ENCODE measurements around the gene UBE2Q2.
"Not testable (repeated sequence)": the region's sequence is repeated elsewhere in the genome, so short reads cannot be mapped to it uniquely, and the experiment has no call there.

DNA sequence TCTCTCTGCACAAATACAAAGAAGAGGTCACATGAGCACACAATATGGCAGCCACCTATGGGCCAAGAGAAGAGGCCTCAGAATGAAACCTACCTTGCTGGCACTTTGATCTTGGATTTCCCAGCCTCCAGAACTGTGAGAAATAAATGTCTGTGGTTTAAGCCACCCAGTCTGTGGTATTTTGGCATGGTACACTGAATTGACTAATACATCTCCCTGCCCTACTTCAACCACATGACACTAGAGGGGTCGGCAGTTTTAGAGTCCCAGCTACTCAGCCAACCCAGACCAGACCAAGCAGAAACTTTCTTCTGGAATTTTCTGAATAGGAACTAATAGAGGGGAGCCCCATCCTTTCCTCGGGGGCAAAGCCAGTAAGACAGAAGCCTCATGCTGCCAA lies 35.8 kb upstream of the UBE2Q2 start:
- TF ChIP-seq, protein P1, sequence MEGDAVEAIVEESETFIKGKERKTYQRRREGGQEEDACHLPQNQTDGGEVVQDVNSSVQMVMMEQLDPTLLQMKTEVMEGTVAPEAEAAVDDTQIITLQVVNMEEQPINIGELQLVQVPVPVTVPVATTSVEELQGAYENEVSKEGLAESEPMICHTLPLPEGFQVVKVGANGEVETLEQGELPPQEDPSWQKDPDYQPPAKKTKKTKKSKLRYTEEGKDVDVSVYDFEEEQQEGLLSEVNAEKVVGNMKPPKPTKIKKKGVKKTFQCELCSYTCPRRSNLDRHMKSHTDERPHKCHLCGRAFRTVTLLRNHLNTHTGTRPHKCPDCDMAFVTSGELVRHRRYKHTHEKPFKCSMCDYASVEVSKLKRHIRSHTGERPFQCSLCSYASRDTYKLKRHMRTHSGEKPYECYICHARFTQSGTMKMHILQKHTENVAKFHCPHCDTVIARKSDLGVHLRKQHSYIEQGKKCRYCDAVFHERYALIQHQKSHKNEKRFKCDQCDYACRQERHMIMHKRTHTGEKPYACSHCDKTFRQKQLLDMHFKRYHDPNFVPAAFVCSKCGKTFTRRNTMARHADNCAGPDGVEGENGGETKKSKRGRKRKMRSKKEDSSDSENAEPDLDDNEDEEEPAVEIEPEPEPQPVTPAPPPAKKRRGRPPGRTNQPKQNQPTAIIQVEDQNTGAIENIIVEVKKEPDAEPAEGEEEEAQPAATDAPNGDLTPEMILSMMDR (IDR thresholded peaks at IDR 0.05 in 8 of 11, conservative IDR thresholded peaks at IDR 0.05 in 3 of 11), result not testable (repeated sequence)
- TF ChIP-seq POLR2A (IDR thresholded peaks at IDR 0.05), result not testable (repeated sequence)

All from spleen (tissue), 7 donors.